ENCODE results near the gene BIRC3.

The BIRC3 gene

DNA sequence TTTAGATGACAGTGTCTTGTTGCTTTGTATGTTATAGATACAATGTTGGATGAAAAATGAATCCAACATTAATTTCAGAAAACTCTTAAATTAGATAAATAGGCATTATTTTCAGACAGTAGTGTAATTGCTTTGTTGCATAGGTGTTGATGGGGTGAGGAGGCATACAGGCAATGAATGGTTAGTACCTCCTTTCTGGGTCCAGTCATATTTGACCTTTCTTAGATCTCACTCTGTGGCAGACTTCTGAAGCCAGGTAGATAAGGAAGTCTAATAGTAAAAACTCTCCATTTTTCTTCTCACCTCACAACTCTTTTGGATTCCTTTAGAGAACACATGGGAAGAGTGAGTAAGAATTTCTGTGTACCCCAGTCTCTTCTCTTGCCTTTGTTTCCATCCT, 61.5 kb downstream of the BIRC3 start:
- DNase-seq: no peak

DNA sequence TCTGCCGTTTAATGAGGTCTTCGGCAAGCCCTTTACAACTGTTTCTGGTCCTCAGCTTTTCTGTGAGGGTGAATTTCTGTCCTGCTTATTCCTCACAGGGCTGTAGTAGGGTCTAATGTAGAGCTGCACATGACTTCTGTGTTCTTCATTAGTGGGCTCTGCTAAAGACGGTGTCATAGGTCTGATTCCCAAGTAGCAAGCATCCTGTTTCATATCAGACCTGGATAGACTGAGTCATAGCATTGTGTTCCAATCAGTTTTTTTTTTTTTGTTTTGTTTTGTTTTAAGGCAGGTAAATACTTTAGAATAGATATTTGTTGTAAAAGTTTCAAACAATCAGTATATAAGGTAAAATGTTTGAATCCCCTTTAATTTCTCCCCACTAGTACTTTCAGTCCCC, 65.1 kb downstream of the BIRC3 start:
- no peak for DNase-seq

DNA sequence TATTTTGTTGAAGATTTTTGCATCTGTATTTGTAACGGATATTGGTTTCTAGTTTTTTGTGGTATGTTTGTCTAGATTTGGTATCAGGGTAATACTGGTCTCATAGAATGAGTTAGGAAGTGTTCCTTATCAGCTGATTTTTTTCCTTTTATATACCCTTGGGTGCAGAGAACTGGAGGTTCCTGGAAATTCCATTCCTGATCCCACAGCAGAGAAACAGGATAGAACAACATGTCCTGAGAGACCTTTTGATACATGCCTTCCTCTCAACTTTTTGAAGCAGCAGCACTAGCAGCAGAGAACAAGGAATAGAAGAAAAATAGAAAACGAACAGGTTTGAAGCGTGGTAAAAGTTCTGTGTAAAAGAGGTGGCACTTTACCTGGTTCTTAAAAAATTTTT, 66.6 kb downstream of the BIRC3 start:
- DNase-seq: no peak

DNA sequence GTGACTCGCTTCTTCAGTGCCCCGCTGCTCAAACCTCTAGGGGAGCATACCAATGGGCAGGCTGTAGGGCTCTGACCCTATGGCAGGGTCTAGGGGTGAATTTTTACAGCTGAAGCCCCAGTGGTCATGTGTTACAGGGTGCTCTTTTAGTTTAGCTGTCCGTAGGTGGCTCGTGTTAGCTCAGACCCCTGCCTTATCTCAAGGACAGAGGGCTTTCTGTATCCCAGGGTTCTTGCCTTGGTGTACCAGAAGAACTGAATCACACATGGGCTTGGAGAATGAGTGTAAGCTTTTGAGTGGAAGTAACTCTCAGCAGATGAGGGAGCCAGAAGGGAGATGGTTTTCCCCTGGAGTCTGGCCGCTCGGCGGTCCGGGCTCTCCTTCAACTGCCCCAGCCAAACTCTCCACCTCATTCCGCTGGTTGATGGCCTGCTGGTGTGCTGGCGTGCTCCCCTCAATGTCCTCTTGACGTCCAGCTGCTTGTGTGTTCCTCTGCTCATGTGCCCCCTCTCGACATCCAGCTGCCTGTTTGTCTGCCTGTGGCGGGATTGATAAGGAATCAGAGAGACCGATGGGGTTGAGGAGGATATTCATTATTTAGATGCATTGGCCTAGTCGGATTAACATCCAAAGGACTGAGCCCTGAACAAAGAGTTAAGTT, 67.3 kb downstream of the BIRC3 start:
- DNase-seq: no peak

DNA sequence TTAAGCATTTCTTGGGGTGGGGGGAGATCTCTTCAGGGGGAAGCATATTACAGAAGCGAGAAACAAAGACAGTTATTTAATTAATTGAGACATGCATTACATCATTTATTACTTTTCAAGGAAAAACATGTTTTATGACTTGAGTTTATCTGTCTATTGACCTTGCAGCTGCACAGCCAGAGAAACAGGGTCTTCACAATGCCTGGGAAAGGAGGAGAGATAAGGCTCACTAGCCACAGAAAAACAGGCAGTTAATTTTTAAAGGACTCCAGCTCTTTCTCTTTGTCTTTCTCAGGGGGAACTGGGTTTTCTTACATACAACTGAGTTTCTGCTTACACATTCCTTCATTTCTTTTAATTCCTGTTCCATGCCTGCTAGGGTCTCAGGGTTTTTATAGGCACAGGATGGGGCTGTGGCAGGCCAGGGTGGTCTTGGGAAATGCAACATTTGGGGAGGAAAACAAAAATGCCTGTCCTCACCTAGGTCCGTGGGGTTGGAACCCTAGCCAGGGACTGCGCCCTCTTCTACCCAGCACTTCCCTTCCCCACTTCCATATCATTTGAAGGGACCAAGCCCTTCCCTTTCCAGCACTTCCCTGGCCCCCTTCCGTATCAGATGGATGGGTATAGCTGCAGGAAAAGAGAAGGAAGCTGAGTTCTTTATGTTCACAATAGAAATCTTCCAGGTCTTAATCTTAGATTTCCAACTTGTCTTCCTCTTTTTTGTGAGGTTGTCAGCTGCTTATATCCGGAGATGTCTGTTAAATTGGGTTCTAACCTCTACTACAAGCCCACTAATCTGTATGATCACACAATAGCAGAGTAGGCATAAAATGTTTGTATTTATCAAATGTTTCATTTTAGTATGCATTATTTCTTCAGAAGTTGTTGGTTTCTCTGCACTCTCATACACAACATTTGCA, 68.1 kb downstream of the BIRC3 start:
- DNase-seq: no peak

DNA sequence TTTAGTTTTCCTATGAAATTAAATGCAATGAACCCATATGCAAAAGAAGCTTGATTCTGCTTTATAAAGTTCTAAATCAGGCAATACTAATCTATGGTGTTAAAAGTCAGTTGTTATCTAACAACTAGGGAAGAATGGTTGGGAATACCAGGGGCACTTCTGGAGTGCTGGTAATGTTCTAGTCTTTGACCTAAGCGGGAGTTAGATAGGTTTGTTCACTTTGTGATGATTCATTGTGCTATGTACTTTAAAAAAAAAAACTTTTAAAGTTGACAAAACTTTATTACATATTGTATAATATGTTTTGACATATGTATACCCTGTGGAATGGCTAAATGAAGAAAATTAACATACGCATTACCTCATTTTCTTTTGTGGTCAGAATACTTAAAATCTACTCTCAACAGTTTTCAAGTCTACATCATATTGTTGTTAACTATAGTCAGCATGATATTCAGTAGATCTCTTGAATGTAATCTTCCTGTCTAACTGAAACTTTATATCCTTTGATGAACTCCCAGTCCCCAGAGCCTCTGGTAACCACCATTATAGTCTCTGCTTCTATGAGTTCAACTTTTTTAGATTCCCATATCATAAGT, 69.0 kb downstream of the BIRC3 start:
- DNase-seq: no peak

DNA sequence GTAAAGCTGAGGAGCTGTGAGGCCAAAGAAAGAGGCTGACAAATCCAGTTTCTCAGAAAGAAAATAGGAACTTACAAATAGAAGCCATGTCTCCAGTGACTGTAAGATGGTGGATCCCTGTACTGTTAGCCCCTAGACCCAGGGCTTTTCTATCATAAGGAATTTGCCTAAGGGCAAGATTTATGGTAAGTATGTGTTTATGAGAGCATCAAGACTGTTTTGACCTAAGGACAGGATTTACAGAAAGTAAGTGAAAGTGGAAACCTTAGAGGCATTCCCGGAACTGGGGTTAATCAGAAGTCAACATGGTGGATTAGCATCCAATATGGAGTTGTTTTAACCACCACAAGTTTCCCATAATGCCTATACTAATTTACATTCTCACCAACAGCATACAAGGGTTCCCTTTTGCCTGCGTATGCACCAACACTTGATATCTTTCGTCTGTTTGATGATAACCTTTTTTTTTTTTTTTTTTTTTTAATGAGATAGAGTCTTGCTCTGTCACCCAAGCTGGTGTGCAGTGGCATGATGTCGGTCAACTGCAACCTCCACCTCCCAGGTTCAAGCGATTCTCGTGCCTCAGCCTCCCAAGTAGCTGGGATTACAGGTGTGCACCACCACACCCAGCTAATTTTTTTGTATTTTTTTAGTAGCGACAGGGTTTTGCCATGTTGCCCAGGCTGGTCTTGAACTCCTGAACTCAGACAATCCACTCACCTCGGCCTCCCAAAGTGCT, 69.9 kb downstream of the BIRC3 start:
- DNase-seq: no peak
